Esophagus squamous epithelium (tissue), 5 donors: Measurements from ENCODE around the gene SMC4. TPM values are rescaled to one million over a fixed set of nuclear protein-coding genes. Genes with fewer than 3 reads are reported as not detected.

Experiments
- DNase-seq: peaks from one replicate; lab custom pipeline; 2025; lab: John Stamatoyannopoulos, UW
- H3K27ac ChIP-seq, 4 donors: fragments of 200-600 bp; sonication (generic); one replicate each; pipeline ENCODE4 v1.5.1; 2016 to 2019; ENCODE audit warnings: mild to moderate bottlenecking in 1 of 4
- H3K27me3 ChIP-seq, 4 donors: fragments of 200-600 bp; sonication (generic); 1 replicate in 3 of 4; 2 replicates in 1 of 4; pipeline versions ENCODE4 v1.5.1 to v1.6.0; 2017 to 2021; ENCODE audit warnings: antibody characterized with exemption in 1 of 4
- H3K36me3 ChIP-seq, 3 donors: fragments of 200-600 bp; sonication (generic); one replicate each; pipeline ENCODE4 v1.5.1; 2016 to 2019
- H3K4me1 ChIP-seq, 3 donors: fragments of 200-600 bp; sonication (generic); one replicate each; pipeline ENCODE4 v1.5.1; 2017 to 2019
- H3K4me3 ChIP-seq, 4 donors: fragments of 200-600 bp; sonication (generic); 1 replicate in 3 of 4; 2 replicates in 1 of 4; pipeline ENCODE4 v1.5.1; 2016 to 2019; ENCODE audit warnings: mild to moderate bottlenecking in 2 of 4, moderate library complexity in 1 of 4
- H3K9me3 ChIP-seq, 3 donors: fragments of 200-600 bp; sonication (generic); one replicate each; pipeline ENCODE4 v1.5.1; 2016 to 2019
- CTCF ChIP-seq, 6 experiments: fragments of 450-650 bp in 4 of 6; fragments of 200-600 bp in 2 of 6; sonication (generic) in 2 of 6; IDR thresholded peaks; one replicate each; pipeline ENCODE4 v1.5.1; 2016 to 2019; ENCODE audit warnings: antibody characterized with exemption in 6 of 6, mild to moderate bottlenecking in 4 of 6, moderate library complexity in 4 of 6
- POLR2A ChIP-seq, 4 donors: fragments of 450-650 bp; IDR thresholded peaks; one replicate each; pipeline ENCODE4 v1.6.1; 2017; ENCODE audit warnings: antibody characterized with exemption in 4 of 4, mild to moderate bottlenecking in 4 of 4, moderate library complexity in 3 of 4
- WGBS, 2 donors: methylation state at CpG; one replicate each; pipeline ENCODE4 v1.1.5; 2018; 5-methylcytosine and 5-hydroxymethylcytosine counted together
- intact Hi-C: fragments of 100-400 bp; cut with DNase I; formaldehyde crosslinking; loops from one replicate; pipeline ENCODE4 v1.15.0; 2022
- total RNA-seq, 4 donors: library from RNA; depleted of rRNA; stranded (reverse); fragments of >200 nt; gene quantifications; one replicate each; pipeline ENCODE4 v1.1.0, GENCODE V29; 2016
- donor health status: DM: yes; HTN: yes; CAD: no.

Gene SMC4
- total RNA-seq, 4 donors from 2014 or later = 50.4 to 94.8 (median 81.6) TPM

- Histone ChIP-seq H3K27ac (no peak overlapping the region), H3K36me3 (peaks cover 0 to 38% (median 0%) of the 10 kb centered on the region in 3 donors), H3K4me3 (no peak overlapping the region), H3K4me1 (no peaks in the 10 kb centered on the region), H3K27me3 (no peaks in the 10 kb centered on the region), H3K9me3 (no peaks in the 10 kb centered on the region)
- intact Hi-C loops = no loop called here
- TF ChIP-seq CTCF (IDR thresholded peaks at IDR 0.05) = no peak
- TF ChIP-seq POLR2A (IDR thresholded peaks at IDR 0.05) = no peak
- no peak for DNase-seq
- 80 to 82% methylated on average over 1 of the region's 1 CpG for WGBS, 2 donors
These were observed 29.7 kb upstream of the SMC4 start for GRCh38 chr3:160369784-160370183.

DNA sequence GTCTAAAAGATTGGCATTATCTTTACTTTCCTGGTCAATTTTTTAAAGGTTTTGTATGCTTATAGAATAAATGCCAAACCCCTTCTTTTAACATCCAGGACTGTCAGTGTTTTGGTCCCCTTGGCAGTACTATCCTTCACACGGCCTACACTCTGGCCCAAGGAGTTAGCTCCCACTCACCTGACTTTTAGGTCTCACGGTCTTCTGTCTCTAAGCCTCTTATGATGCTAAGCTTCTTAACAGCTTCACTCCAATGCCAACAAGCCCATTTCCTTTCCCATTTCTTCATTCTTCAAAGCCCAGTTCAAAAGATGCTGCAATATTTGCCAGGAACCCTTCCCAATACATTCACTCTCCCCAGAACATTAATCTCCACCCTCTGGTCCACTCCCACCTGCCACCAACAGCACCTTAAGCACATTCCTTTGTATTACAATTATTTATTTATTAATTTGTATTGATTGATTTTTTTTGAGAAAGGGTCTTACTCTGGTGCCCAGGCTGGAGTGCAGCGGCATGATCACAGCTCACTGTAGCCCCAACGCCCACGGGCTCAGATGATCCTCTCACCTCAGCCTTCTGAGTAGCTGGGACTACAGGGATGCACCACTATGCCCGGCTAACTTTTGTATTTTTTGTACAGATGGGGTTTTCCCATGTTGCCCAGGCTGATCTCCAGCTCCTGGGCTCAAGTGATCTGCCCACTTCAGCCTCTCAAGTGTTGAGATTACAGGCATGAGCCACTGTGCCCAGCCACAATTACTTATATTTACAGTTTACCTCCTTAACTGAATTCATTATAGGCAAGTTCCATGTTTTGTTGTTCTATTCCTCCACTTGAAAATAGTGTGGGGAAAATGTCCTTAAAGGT, 28.2 kb upstream of the SMC4 start:
- 82 to 94% methylated on average over 6 of the region's 6 CpGs for WGBS, 2 donors
- TF ChIP-seq CTCF (IDR thresholded peaks at IDR 0.05) (no peak), POLR2A (IDR thresholded peaks at IDR 0.05) (no peak)

DNA sequence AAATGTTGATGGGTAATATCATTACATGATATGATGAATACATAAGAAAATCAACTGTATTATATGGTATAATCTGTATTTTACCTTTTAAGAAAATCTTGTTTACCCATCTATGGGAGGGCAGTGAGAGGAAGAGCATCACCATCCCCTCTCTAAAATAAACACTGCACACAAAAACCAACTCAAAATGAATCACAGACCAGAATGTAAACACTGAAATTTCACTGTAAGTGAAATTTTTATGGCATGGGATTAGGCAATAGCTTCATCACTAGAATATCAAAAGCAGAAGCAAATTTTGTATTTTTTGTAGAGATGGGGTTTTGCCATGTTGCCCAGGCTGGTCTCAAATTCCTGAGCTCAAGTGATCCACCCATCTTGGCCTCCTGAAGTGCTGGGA, 26.7 kb upstream of the SMC4 start:
- TF ChIP-seq POLR2A (IDR thresholded peaks at IDR 0.05) = no peak
- TF ChIP-seq CTCF (IDR thresholded peaks at IDR 0.05) = no peak
- H3K27me3 ChIP-seq = no peaks in the 10 kb centered on the region
- no peak for DNase-seq
- intact Hi-C loops = no loop called here
- peaks cover 0 to 35% (median 0%) of the 10 kb centered on the region in 3 donors for H3K36me3 ChIP-seq
- H3K4me1 ChIP-seq = no peaks in the 10 kb centered on the region
- H3K4me3 ChIP-seq = no peak overlapping the region
- no peak overlapping the region for H3K27ac ChIP-seq
- no peaks in the 10 kb centered on the region for H3K9me3 ChIP-seq

More for the DNA sequence above, 28.2 kb upstream of the SMC4 start:
- intact Hi-C loops = no loop called here
- no peak for DNase-seq
- Histone ChIP-seq H3K36me3 (peaks cover 0 to 35% (median 0%) of the 10 kb centered on the region in 3 donors), H3K27me3 (no peaks in the 10 kb centered on the region), H3K9me3 (no peaks in the 10 kb centered on the region), H3K27ac (no peak overlapping the region), H3K4me3 (no peak overlapping the region), H3K4me1 (no peaks in the 10 kb centered on the region)

DNA sequence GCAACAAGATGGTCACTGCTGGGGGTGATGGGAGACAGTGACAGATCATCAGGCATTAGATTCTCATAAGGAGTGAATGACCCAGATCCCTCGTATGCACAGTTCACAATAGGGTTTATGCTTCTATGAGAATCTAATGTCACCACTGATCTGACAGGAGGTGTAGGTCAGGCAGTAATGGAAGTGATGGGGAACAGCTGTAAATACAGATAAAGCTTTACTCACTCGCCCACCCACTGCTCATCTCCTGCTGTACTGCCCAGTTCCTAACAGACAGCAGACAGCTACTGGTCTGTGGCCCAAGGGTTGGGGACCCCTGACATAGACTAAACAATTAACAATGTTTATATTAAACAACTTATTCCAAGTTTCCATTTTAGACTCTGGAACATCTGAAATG, 25.8 kb upstream of the SMC4 start:
- WGBS, 2 donors = 75 to 88% methylated on average over 2 of the region's 2 CpGs
- intact Hi-C loops = no loop called here
- no peaks in the 10 kb centered on the region for H3K9me3 ChIP-seq
- no peaks in the 10 kb centered on the region for H3K27me3 ChIP-seq
- peaks cover 0 to 35% (median 0%) of the 10 kb centered on the region in 3 donors for H3K36me3 ChIP-seq
- no peaks in the 10 kb centered on the region for H3K4me1 ChIP-seq
- H3K4me3 ChIP-seq = no peak overlapping the region
- no peak for TF ChIP-seq CTCF (IDR thresholded peaks at IDR 0.05)
- TF ChIP-seq POLR2A (IDR thresholded peaks at IDR 0.05) = no peak
- no peak for DNase-seq
- H3K27ac ChIP-seq = no peak overlapping the region

DNA sequence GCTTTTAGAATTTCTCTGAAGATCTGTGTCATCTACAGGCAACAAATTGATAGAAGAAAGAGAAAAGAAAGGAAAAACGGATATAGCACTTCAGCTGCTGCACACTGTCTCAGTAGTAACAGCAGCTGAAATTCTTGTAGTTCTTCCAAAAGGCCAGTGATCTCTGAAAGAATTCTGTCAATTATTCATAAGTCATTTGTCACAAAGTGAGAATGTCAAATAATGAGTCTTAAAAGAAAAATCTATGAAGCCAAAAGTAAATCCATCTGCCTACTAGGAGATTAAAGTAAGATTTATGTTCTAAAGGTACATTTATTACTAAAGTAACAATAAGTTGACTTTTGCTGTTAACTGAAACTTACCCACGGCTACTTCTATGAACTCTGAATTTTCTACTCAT, 25.0 kb upstream of the SMC4 start:
- peaks cover 0 to 35% (median 0%) of the 10 kb centered on the region in 3 donors for H3K36me3 ChIP-seq
- H3K27ac ChIP-seq = no peak overlapping the region
- no peaks in the 10 kb centered on the region for H3K27me3 ChIP-seq
- no peak overlapping the region for H3K4me3 ChIP-seq
- no peaks in the 10 kb centered on the region for H3K9me3 ChIP-seq
- TF ChIP-seq CTCF (IDR thresholded peaks at IDR 0.05) = no peak
- TF ChIP-seq POLR2A (IDR thresholded peaks at IDR 0.05) = no peak
- WGBS, 2 donors = 61 to 72% methylated on average over 2 of the region's 2 CpGs
- intact Hi-C loops = no loop called here
- DNase-seq = no peak
- H3K4me1 ChIP-seq = no peaks in the 10 kb centered on the region
